Measurements from ENCODE around the gene KCND3.

DNA sequence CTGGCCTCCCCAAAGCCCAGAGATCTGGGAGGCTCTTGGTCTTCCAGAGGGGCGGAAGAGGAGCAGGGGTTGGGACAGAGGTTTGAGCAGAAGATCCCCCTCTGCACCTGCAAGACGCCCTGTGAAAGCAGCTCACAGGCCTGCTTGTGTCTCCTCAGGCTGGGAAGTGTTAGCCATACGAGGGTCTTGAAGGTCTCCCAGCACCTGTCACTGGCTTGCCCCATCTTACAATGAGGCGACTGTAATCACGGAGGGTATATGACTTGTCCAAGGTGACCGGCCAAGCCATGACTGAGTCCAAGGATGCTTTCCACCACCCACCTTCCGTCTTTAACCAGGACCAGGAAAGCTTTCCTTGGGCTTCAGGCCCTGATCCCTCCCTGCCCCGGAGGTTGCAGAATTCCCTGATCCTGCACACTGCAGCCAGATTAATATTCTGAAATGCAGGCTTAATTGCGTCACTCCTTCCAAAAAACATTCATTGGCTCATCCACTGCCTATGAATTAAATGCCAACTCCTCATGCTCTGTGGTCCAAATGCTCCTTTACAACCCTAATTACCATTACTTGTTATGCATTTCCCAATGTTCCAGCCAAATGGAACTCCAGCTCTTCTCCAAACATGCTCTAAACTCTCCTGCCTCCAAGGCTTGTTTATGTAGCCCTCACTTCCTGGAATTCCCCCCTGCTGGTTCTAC, 169.8 kb downstream of the KCND3 start:
- TF ChIP-seq CEBPB (IDR thresholded peaks at IDR 0.05; ENCODE audit: low read depth, low read length) (no peak), RFX5 (IDR thresholded peaks at IDR 0.05; ENCODE audit: low read depth, low read length) (no peak), CTCF (conservative IDR thresholded peaks at IDR 0.05; ENCODE audit: low read depth, low read length) (no peak), MAFK (IDR thresholded peaks at IDR 0.05; ENCODE audit: low read depth, low read length) (no peak), SMC3 (IDR thresholded peaks at IDR 0.05; ENCODE audit: low read depth, low read length) (no peak), POLR2A (IDR thresholded peaks at IDR 0.05; ENCODE audit: low read depth, low read length) (no peak)

Measured in IMR-90 (cell line).